ENCODE data around the gene ZNF575.

Gene ZNF575

DNA sequence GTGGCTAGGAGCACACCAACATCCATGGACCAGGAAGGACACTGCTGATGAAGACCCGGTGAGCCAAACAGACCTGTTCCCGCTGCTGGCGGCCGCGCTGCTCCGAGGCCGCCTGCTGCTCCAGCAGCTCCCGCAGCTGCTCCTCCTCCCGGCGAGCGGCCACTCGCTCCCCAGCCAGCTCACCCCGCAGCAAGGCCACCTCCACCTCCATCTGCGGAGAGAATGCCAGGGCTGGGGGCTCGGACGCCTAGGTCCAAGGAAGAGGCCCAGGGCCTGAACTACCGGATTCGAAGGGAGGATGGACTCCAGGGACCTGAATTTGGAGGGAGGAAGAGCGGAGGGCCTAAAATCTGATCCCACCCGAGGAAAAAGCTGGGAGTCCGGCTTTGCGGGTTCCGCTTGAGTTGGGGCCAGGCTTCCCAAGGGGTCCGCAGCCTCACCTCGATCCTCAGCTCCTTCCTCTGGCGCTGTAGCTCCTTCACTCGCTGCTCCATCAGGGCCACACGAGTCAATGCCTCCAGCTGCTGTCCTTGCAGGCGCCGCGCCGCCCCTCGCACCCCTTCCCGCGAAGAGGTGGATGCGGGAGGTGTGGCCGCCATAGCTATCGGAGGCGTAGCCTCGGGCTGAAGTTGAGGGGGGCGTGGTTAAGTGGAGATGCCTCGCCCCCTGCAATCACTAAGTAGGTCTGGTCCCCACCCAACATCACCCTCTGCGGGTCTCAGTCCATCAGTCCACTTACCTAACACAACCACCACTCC lies 31.1 kb upstream of the ZNF575 start:
- peaks cover 12% of the 10 kb centered on the region for H3K4me1 ChIP-seq (ENCODE audit: control insufficient read depth, insufficient read depth, low read depth, low read length)
- peak overlapping the region in 1 of 2 experiments; percentile 17 for H3K4ac ChIP-seq (ENCODE audit: low read depth in 1 of 2, low read length in 2 of 2)
- H3K9me3 ChIP-seq (ENCODE audit: control insufficient read depth, low read length): no peaks in the 10 kb centered on the region
- H3K18ac ChIP-seq (ENCODE audit: low read depth in 1 of 2, low read length in 2 of 2): peak overlapping the region in 1 of 2 experiments; percentile 24
- H2BK5ac ChIP-seq (ENCODE audit: low read depth, low read length, poor library complexity, severe bottlenecking): no peak overlapping the region
- no peak overlapping the region for H2BK15ac ChIP-seq (ENCODE audit: low read depth, poor library complexity, severe bottlenecking)
- H3K14ac ChIP-seq (ENCODE audit: low read length in 2 of 2): no peak overlapping the region
- H3K36me3 ChIP-seq (ENCODE audit: control insufficient read depth in 1 of 2, insufficient read depth in 2 of 2, low read depth in 1 of 2, low read length in 2 of 2): peaks cover 15 to 24% of the 10 kb centered on the region in 2 experiments
- H4K91ac ChIP-seq (ENCODE audit: low read length): peak overlapping the region; percentile 25
- H3K23ac ChIP-seq (ENCODE audit: low read length in 2 of 2): peak overlapping the region in 1 of 2 experiments; percentile 46
- peaks cover 8% of the 10 kb centered on the region for H3K79me1 ChIP-seq (replicated peaks; ENCODE audit: low read length, poor library complexity, severe bottlenecking)
- H2AFZ ChIP-seq (ENCODE audit: low read depth, low read length): no peak overlapping the region
- no peak overlapping the region for H2BK120ac ChIP-seq (ENCODE audit: low read depth, low read length)
- WGBS: 56% methylated on average over 35 of the region's 43 CpGs
- peak overlapping the region in 1 of 2 experiments; percentile 96 for H3K4me3 ChIP-seq (ENCODE audit: insufficient read depth in 1 of 2, low read depth in 1 of 2, low read length in 2 of 2)
- H4K8ac ChIP-seq (ENCODE audit: low read length): peak overlapping the region; percentile 88
- no peak overlapping the region for H2AK5ac ChIP-seq (ENCODE audit: low read length, severe bottlenecking)
- H3K27ac ChIP-seq (ENCODE audit: low read length, poor library complexity, severe bottlenecking): no peak overlapping the region
- H3K4me2 ChIP-seq (ENCODE audit: low read length, poor library complexity, severe bottlenecking): no peak overlapping the region
- no peak overlapping the region for H2BK12ac ChIP-seq (ENCODE audit: low read length in 2 of 2)
- H3K9ac ChIP-seq (ENCODE audit: low read length): no peak overlapping the region
- DNase-seq: no peak
- H3K27me3 ChIP-seq (ENCODE audit: control insufficient read depth in 1 of 2, insufficient read depth in 1 of 2, low read length in 2 of 2): no peaks in the 10 kb centered on the region

DNA sequence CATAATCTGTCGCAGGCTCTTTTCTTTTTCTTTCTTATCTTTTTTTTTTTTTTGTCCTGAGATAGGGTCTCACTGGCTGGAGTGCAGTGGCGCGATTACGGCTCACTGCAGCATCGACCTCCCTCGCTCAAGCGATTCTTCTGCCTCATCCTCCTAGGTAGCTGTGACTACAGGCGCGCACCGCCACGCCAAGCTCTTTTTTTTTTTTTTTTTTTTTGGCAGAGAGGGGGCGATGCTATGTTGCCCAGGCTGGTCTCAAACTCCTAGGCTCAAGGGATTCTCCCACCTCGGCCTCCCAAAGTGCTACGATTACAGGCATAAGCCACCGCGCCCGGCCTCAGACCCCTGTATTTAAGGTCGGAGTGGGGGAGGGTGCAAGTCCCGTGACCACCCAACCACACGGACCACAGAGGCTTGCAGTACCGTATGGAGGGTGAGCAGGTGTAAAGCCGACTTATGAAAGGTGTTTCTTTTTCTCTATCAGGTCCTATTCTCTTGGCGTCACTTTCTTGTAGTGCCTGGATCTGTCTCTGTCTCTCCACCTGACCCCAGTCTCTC lies 30.5 kb upstream of the ZNF575 start:
- Histone ChIP-seq H3K27me3 (ENCODE audit: control insufficient read depth in 1 of 2, insufficient read depth in 1 of 2, low read length in 2 of 2) (no peaks in the 10 kb centered on the region), H2AK5ac (ENCODE audit: low read length, severe bottlenecking) (no peak overlapping the region), H3K36me3 (ENCODE audit: control insufficient read depth in 1 of 2, insufficient read depth in 2 of 2, low read depth in 1 of 2, low read length in 2 of 2) (peaks cover 9 to 18% of the 10 kb centered on the region in 2 experiments), H2BK15ac (ENCODE audit: low read depth, poor library complexity, severe bottlenecking) (no peak overlapping the region), H3K4me1 (ENCODE audit: control insufficient read depth, insufficient read depth, low read depth, low read length) (peaks cover 12% of the 10 kb centered on the region), H3K4me3 (ENCODE audit: insufficient read depth in 1 of 2, low read depth in 1 of 2, low read length in 2 of 2) (peak overlapping the region in 1 of 2 experiments; percentile 96), H2AFZ (ENCODE audit: low read depth, low read length) (no peak overlapping the region), H3K27ac (ENCODE audit: low read length, poor library complexity, severe bottlenecking) (no peak overlapping the region), H3K79me1 (replicated peaks; ENCODE audit: low read length, poor library complexity, severe bottlenecking) (peaks cover 8% of the 10 kb centered on the region), H2BK5ac (ENCODE audit: low read depth, low read length, poor library complexity, severe bottlenecking) (no peak overlapping the region), H3K14ac (ENCODE audit: low read length in 2 of 2) (no peak overlapping the region), H2BK120ac (ENCODE audit: low read depth, low read length) (no peak overlapping the region), H3K18ac (ENCODE audit: low read depth in 1 of 2, low read length in 2 of 2) (no peak overlapping the region), H3K23ac (ENCODE audit: low read length in 2 of 2) (no peak overlapping the region), H3K9ac (ENCODE audit: low read length) (peak overlapping the region; percentile 91), H4K91ac (ENCODE audit: low read length) (no peak overlapping the region), H4K8ac (ENCODE audit: low read length) (no peak overlapping the region), H2BK12ac (ENCODE audit: low read length in 2 of 2) (peak overlapping the region in 1 of 2 experiments; percentile 64), H3K4ac (ENCODE audit: low read depth in 1 of 2, low read length in 2 of 2) (no peak overlapping the region), H3K9me3 (ENCODE audit: control insufficient read depth, low read length) (no peaks in the 10 kb centered on the region), H3K4me2 (ENCODE audit: low read length, poor library complexity, severe bottlenecking) (no peak overlapping the region)
- 89% methylated on average over 22 of the region's 23 CpGs for WGBS
- no peak for DNase-seq

DNA sequence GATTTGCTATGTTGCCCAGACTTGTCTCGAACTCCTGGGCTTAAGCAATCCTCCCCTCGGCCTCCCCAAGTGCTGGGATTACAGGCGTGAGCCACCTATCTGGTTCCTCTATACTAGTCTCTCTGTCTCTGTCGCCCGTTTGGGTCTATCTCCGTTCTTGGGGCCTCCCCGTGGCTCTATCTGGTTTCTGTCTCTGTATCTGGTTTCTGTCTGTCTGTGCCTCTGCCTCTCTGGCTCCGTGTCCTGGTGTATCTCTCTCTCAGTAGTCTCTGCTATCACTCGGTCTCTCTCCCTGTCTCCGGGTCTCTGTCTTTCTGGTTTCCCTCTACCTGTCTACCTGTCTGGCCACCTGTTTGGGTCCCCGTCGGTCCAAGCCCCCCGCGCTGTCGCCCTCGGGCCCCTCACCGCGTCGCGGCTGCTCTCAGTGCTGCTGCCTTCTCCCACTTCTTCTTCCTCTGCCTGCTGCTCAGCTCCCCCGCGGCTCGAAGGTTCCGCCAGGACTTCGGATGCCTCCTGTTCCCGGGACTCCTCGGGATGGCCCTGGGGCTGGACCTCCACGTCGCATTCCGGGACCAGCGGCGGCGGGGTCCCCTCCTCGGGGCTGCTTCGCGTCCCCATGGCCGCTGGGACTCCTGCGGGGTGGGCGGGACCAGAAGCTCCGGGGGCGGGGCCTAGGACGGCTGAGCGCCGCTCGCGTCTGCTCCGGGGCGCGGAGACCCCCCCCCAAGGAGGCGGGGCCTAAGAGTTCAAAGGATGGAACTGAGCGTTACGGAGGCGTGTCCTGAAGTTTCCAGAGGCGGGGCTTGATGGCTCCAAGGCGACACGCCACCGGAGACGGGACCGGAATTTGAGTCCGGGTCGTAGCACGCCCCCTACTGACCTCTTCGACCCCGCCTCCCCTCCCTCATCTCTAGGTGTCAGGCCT lies 29.2 kb upstream of the ZNF575 start:
- Histone ChIP-seq H3K14ac (ENCODE audit: low read length in 2 of 2) (peak overlapping the region in 1 of 2 experiments; percentile 89), H3K9me3 (ENCODE audit: control insufficient read depth, low read length) (no peaks in the 10 kb centered on the region), H4K91ac (ENCODE audit: low read length) (peak overlapping the region; percentile 82), H2BK15ac (ENCODE audit: low read depth, poor library complexity, severe bottlenecking) (peak overlapping the region; percentile 70), H3K23ac (ENCODE audit: low read length in 2 of 2) (no peak overlapping the region), H3K9ac (ENCODE audit: low read length) (peak overlapping the region; percentile 91), H3K79me1 (replicated peaks; ENCODE audit: low read length, poor library complexity, severe bottlenecking) (peaks cover 8% of the 10 kb centered on the region), H3K4me3 (ENCODE audit: insufficient read depth in 1 of 2, low read depth in 1 of 2, low read length in 2 of 2) (peak overlapping the region; percentile 71 to 96), H2BK5ac (ENCODE audit: low read depth, low read length, poor library complexity, severe bottlenecking) (no peak overlapping the region), H4K8ac (ENCODE audit: low read length) (peak overlapping the region; percentile 66), H2BK120ac (ENCODE audit: low read depth, low read length) (no peak overlapping the region), H3K27me3 (ENCODE audit: control insufficient read depth in 1 of 2, insufficient read depth in 1 of 2, low read length in 2 of 2) (no peaks in the 10 kb centered on the region), H2AFZ (ENCODE audit: low read depth, low read length) (peak overlapping the region; percentile 79), H3K27ac (ENCODE audit: low read length, poor library complexity, severe bottlenecking) (peak overlapping the region; percentile 36), H3K4me1 (ENCODE audit: control insufficient read depth, insufficient read depth, low read depth, low read length) (peaks cover 12% of the 10 kb centered on the region), H3K4ac (ENCODE audit: low read depth in 1 of 2, low read length in 2 of 2) (peak overlapping the region in 1 of 2 experiments; percentile 13), H2BK12ac (ENCODE audit: low read length in 2 of 2) (peak overlapping the region in 1 of 2 experiments; percentile 82), H3K18ac (ENCODE audit: low read depth in 1 of 2, low read length in 2 of 2) (peak overlapping the region; percentile 80 to 84), H3K4me2 (ENCODE audit: low read length, poor library complexity, severe bottlenecking) (peak overlapping the region; percentile 98), H3K36me3 (ENCODE audit: control insufficient read depth in 1 of 2, insufficient read depth in 2 of 2, low read depth in 1 of 2, low read length in 2 of 2) (peaks cover 10 to 25% of the 10 kb centered on the region in 2 experiments), H2AK5ac (ENCODE audit: low read length, severe bottlenecking) (no peak overlapping the region)
- WGBS: 2% methylated on average over 62 of the region's 64 CpGs
- peak; percentile 93 for DNase-seq

All from mesenchymal stem cell (in vitro differentiated cells and primary cell).